Keratinocyte (primary cell): ENCODE data around the gene RNF130. TPM values are rescaled to one million over a fixed set of nuclear protein-coding genes. Genes with fewer than 3 reads are reported as not detected.

Source experiments
- DNase-seq: peaks from one replicate; pipeline ENCODE4 v3.0.0-alpha.2; 2011; ENCODE audit warnings: low read depth, missing footprints, low spot score
- FAIRE-seq: peaks from 2 replicates; lab custom pipeline; 2011; peaks lifted over from hg19 to GRCh38; lab: Jason Lieb, UNC
- H2AFZ ChIP-seq: 2 replicates; pipeline ENCODE4 v1.6.0; 2012; ENCODE audit warnings: low read length, control low read depth, inconsistent platforms; ENCODE audit not compliant: control insufficient read depth
- H3K27ac ChIP-seq: 2 replicates; pipeline ENCODE4 v1.5.1; 2011; ENCODE audit warnings: low read length; ENCODE audit not compliant: control insufficient read depth, insufficient read depth
- H3K27me3 ChIP-seq: 3 replicates; pipeline ENCODE4 v1.6.0; 2011; ENCODE audit warnings: low read length; ENCODE audit not compliant: control insufficient read depth, insufficient read depth; ENCODE audit errors: extremely low read depth
- H3K36me3 ChIP-seq, 2 experiments: 2 replicates in 1 of 2; 3 replicates in 1 of 2; pipeline ENCODE4 v1.5.1; 2011; ENCODE audit warnings: low read length in 2 of 2, mild to moderate bottlenecking in 1 of 2; ENCODE audit not compliant: control insufficient read depth in 2 of 2, insufficient read depth in 2 of 2; ENCODE audit errors: extremely low read depth in 1 of 2
- H3K4me1 ChIP-seq: 3 replicates; pipeline ENCODE4 v1.5.1; 2011; ENCODE audit warnings: low read length; ENCODE audit not compliant: control insufficient read depth, insufficient read depth; ENCODE audit errors: extremely low read depth
- H3K4me2 ChIP-seq: 3 replicates; pipeline ENCODE4 v1.6.0; 2011; ENCODE audit warnings: low read depth, low read length; ENCODE audit not compliant: control insufficient read depth, insufficient read depth; ENCODE audit errors: extremely low read depth
- H3K4me3 ChIP-seq, 3 experiments: fragments of 200-600 bp in 1 of 3; sonication (generic) in 1 of 3; 2 replicates in 2 of 3; 3 replicates in 1 of 3; pipeline ENCODE4 v1.5.1; 2011 to 2016; ENCODE audit warnings: low read length in 3 of 3, mild to moderate bottlenecking in 3 of 3, control low read depth in 2 of 3, inconsistent platforms in 1 of 3, low read depth in 1 of 3, mixed read lengths in 1 of 3, mixed run types in 1 of 3, moderate library complexity in 1 of 3; ENCODE audit not compliant: control insufficient read depth in 2 of 3, insufficient read depth in 2 of 3; ENCODE audit errors: extremely low read depth in 1 of 3
- H3K79me2 ChIP-seq: 2 replicates; pipeline ENCODE4 v1.6.0; 2012; ENCODE audit warnings: low read length; ENCODE audit not compliant: control insufficient read depth, insufficient read depth
- H3K9ac ChIP-seq: 3 replicates; pipeline ENCODE4 v1.6.0; 2011; ENCODE audit warnings: low read length; ENCODE audit not compliant: control insufficient read depth, insufficient read depth; ENCODE audit errors: extremely low read depth
- H3K9me1 ChIP-seq: 3 replicates; pipeline ENCODE4 v1.6.0; 2011; ENCODE audit warnings: low read length; ENCODE audit not compliant: control insufficient read depth, insufficient read depth; ENCODE audit errors: extremely low read depth
- H3K9me3 ChIP-seq: 2 replicates; pipeline ENCODE4 v1.5.1; 2012; ENCODE audit warnings: low read depth, low read length; ENCODE audit not compliant: control insufficient read depth
- H4K20me1 ChIP-seq: 3 replicates; pipeline ENCODE4 v1.6.0; 2011; ENCODE audit warnings: low read length; ENCODE audit not compliant: control insufficient read depth, insufficient read depth; ENCODE audit errors: extremely low read depth
- CTCF ChIP-seq, 3 experiments: IDR thresholded peaks in 1 of 3; conservative IDR thresholded peaks in 1 of 3; optimal IDR thresholded peaks in 1 of 3; 2 replicates in 2 of 3; 3 replicates in 1 of 3; pipeline versions ENCODE3 to v1.5.1; 2011; ENCODE audit warnings: low read length in 3 of 3, mild to moderate bottlenecking in 3 of 3, moderate library complexity in 2 of 3, control low read depth in 1 of 3, inconsistent platforms in 1 of 3; ENCODE audit not compliant: insufficient read depth in 2 of 3; ENCODE audit errors: extremely low read depth in 1 of 3
- EZH2 ChIP-seq: IDR thresholded peaks from one replicate; pipeline ENCODE4 v1.6.1; 2012; ENCODE audit warnings: inconsistent platforms, mild to moderate bottlenecking, low read length, moderate library complexity
- dilution Hi-C: fragments of 300-500 bp; cut with MboI; formaldehyde crosslinking; loops from one replicate; pipeline ENCODE4 v1.7.0; 2020; ENCODE audit warnings: low sequenced_read_pairs; ENCODE audit not compliant: extremely low pct_ligation_motif_present
- polyA plus RNA-seq, 5 experiments: library from polyadenylated mRNA; depleted of rRNA in 3 of 5; stranded (reverse) in 3 of 5; stranded (forward) in 1 of 5; unstranded in 1 of 5; fragments of >200 nt; gene quantifications; 1 replicate in 1 of 5; 2 replicates in 3 of 5; 3 replicates in 1 of 5; pipeline versions ENCODE4 v1.2.1 to v1.2.3, GENCODE V29; 2011 to 2012; ENCODE audit warnings: missing spikeins in 2 of 5, low read depth in 1 of 5, low replicate concordance in 1 of 5

Gene RNF130
- polyA plus RNA-seq, 1 donor (not counting 4 experiments of a cell fraction or from before 2014, with no cell fraction given) = 20.0 TPM

GRCh38 chr5:180098526-180098925 lies 27.0 kb upstream of the RNF130 start:
- Histone ChIP-seq H3K79me2 (no peaks in the 10 kb centered on the region), H3K27ac (no peak overlapping the region), H3K36me3 (no peaks in the 10 kb centered on the region), H2AFZ (no peak overlapping the region), H3K9ac (no peak overlapping the region), H3K4me1 (no peaks in the 10 kb centered on the region), H3K9me1 (no peaks in the 10 kb centered on the region), H4K20me1 (no peaks in the 10 kb centered on the region), H3K9me3 (no peaks in the 10 kb centered on the region), H3K4me3 (no peak overlapping the region), H3K4me2 (no peak overlapping the region), H3K27me3 (no peaks in the 10 kb centered on the region)
- DNase-seq = no peak
- dilution Hi-C loops = no loop called here
- TF ChIP-seq EZH2 = no peak
- no peak for TF ChIP-seq CTCF (optimal IDR thresholded peaks at IDR 0.05 in 1 of 3, IDR thresholded peaks at IDR 0.05 in 1 of 3, conservative IDR thresholded peaks at IDR 0.05 in 1 of 3; ENCODE audit: extremely low read depth in 1 of 3, insufficient read depth in 2 of 3, low read length in 3 of 3)
- FAIRE-seq = no peak

GRCh38 chr5:180097926-180098325 lies 26.4 kb upstream of the RNF130 start:
- Histone ChIP-seq H3K9me1 (no peaks in the 10 kb centered on the region), H3K4me3 (no peak overlapping the region), H3K36me3 (no peaks in the 10 kb centered on the region), H2AFZ (no peak overlapping the region), H3K27ac (no peak overlapping the region), H3K79me2 (no peaks in the 10 kb centered on the region), H3K4me1 (no peaks in the 10 kb centered on the region), H4K20me1 (no peaks in the 10 kb centered on the region), H3K27me3 (no peaks in the 10 kb centered on the region), H3K4me2 (no peak overlapping the region), H3K9ac (no peak overlapping the region), H3K9me3 (no peaks in the 10 kb centered on the region)
- FAIRE-seq (no peak), DNase-seq (no peak)
- dilution Hi-C loops = no loop called here
- TF ChIP-seq CTCF (optimal IDR thresholded peaks at IDR 0.05 in 1 of 3, IDR thresholded peaks at IDR 0.05 in 1 of 3, conservative IDR thresholded peaks at IDR 0.05 in 1 of 3; ENCODE audit: extremely low read depth in 1 of 3, insufficient read depth in 2 of 3, low read length in 3 of 3) (no peak), EZH2 (no peak)
